ENCODE data around the gene BDKRB2. TPM values are rescaled to one million over a fixed set of nuclear protein-coding genes. Genes with fewer than 3 reads are reported as not detected.
A peak's percentile ranks its signal among the peaks of the same experiment; 100 is the strongest.

BDKRB2 gene
- total and polyA plus RNA-seq, 8 donors, result 3.8 to 9.6 (median 6.6) TPM

- H3K4me3 ChIP-seq, result no peak overlapping the region
- H3K27ac ChIP-seq, result peak overlapping the region; percentile 55 to 65 (median 60)
- H3K36me3 ChIP-seq, result no peaks in the 10 kb centered on the region
- peaks cover 0 to 3% (median 0%) of the 10 kb centered on the region in 3 donors for H3K4me1 ChIP-seq
- ATAC-seq (peak in 3 of 4 donors; percentile 22 to 48 (median 44)), FAIRE-seq (no peak), DNase-seq (no peak)
- H3K9me3 ChIP-seq, result no peaks in the 10 kb centered on the region
- no peaks in the 10 kb centered on the region for H3K27me3 ChIP-seq
- WGBS, 2 donors, result 60 to 61% methylated on average over 8 of the region's 8 CpGs
- intact Hi-C loops (cut with DNase I), result no loop called here
- TF ChIP-seq CTCF (IDR thresholded peaks at IDR 0.05), result no peak
These were observed 9.1 kb upstream of the BDKRB2 start for GRCh38 chr14:96195441-96196081.

GRCh38 chr14:96197163-96197852, 7.3 kb upstream of the BDKRB2 start:
- peak in 1 of 6 donors; percentile 42 for DNase-seq
- no peak for FAIRE-seq
- no peak overlapping the region for H3K4me3 ChIP-seq
- TF ChIP-seq CTCF (IDR thresholded peaks at IDR 0.05), result no peak
- intact Hi-C loops (cut with DNase I), result no loop called here
- peaks cover 0 to 3% (median 0%) of the 10 kb centered on the region in 3 donors for H3K4me1 ChIP-seq
- no peak for ATAC-seq
- H3K36me3 ChIP-seq, result no peaks in the 10 kb centered on the region
- no peak overlapping the region for H3K27ac ChIP-seq
- no peaks in the 10 kb centered on the region for H3K9me3 ChIP-seq
- 89 to 93% methylated on average over 20 of the region's 20 CpGs for WGBS, 2 donors
- H3K27me3 ChIP-seq, result no peaks in the 10 kb centered on the region

GRCh38 chr14:96197969-96198368, 6.7 kb upstream of the BDKRB2 start:
- FAIRE-seq, result no peak
- no peaks in the 10 kb centered on the region for H3K9me3 ChIP-seq
- peaks cover 0 to 1% (median under 1%) of the 10 kb centered on the region in 3 donors for H3K4me1 ChIP-seq
- H3K27ac ChIP-seq, result peak overlapping the region in 1 of 4 donors; percentile 23
- TF ChIP-seq CTCF (IDR thresholded peaks at IDR 0.05), result no peak
- intact Hi-C loops (cut with DNase I), result no loop called here
- H3K27me3 ChIP-seq, result no peaks in the 10 kb centered on the region
- H3K36me3 ChIP-seq, result no peaks in the 10 kb centered on the region
- peak in 1 of 4 donors; percentile 13 for ATAC-seq
- peak in 1 of 6 donors; percentile 38 for DNase-seq
- WGBS, 2 donors, result 60 to 62% methylated on average over 11 of the region's 11 CpGs
- no peak overlapping the region for H3K4me3 ChIP-seq

GRCh38 chr14:96198430-96199130, 6.1 kb upstream of the BDKRB2 start:
- Histone ChIP-seq H3K4me3 (no peak overlapping the region), H3K27me3 (no peaks in the 10 kb centered on the region), H3K4me1 (peaks cover 3 to 7% (median 6%) of the 10 kb centered on the region in 3 donors), H3K27ac (peak overlapping the region in 1 of 4 donors; percentile 23), H3K9me3 (no peaks in the 10 kb centered on the region), H3K36me3 (no peaks in the 10 kb centered on the region)
- FAIRE-seq (no peak), ATAC-seq (peak in 1 of 4 donors; percentile 32), DNase-seq (peak in 1 of 6 donors; percentile 20)
- WGBS, 2 donors, result 54 to 65% methylated on average over 9 of the region's 9 CpGs
- intact Hi-C loops (cut with DNase I), result no loop called here
- no peak for TF ChIP-seq CTCF (IDR thresholded peaks at IDR 0.05)

Measured in pancreas (tissue), 10 donors.